Measurements from ENCODE around the gene IFT57. TPM values are rescaled to one million over a fixed set of nuclear protein-coding genes. Genes with fewer than 3 reads are reported as not detected.

The IFT57 gene
- total and polyA plus RNA-seq, 10 of the 15 experiments (the other 5 are each of a cell fraction or from before 2014, with no cell fraction given): 1.8 to 25.0 (median 7.5) TPM

DNA sequence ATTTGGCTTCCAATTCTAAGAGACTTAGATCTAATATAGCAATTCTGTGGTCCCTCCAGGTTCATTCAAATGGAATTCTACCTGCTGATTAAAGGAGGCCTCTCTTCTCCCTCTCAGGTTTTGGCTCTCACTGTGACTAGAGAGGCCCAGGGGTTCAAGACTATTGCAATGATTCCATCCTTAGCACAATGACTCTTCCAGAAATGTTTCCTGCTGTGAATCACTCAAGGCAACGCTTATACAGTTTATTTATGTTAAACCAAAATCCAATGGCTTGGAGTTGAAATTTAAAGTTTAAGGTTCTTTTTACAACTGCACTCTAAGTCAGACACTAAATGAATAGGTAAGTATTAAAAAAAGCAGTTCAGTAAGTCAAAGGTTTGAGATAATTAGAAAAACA lies 39.9 kb downstream of the IFT57 start:
- TF ChIP-seq SUZ12 (IDR thresholded peaks at IDR 0.05; ENCODE audit: unreplicated experiment): no peak
- TF ChIP-seq POLR2AphosphoS2 (IDR thresholded peaks at IDR 0.05; ENCODE audit: low read depth, low read length): no peak
- TF ChIP-seq, protein P1, sequence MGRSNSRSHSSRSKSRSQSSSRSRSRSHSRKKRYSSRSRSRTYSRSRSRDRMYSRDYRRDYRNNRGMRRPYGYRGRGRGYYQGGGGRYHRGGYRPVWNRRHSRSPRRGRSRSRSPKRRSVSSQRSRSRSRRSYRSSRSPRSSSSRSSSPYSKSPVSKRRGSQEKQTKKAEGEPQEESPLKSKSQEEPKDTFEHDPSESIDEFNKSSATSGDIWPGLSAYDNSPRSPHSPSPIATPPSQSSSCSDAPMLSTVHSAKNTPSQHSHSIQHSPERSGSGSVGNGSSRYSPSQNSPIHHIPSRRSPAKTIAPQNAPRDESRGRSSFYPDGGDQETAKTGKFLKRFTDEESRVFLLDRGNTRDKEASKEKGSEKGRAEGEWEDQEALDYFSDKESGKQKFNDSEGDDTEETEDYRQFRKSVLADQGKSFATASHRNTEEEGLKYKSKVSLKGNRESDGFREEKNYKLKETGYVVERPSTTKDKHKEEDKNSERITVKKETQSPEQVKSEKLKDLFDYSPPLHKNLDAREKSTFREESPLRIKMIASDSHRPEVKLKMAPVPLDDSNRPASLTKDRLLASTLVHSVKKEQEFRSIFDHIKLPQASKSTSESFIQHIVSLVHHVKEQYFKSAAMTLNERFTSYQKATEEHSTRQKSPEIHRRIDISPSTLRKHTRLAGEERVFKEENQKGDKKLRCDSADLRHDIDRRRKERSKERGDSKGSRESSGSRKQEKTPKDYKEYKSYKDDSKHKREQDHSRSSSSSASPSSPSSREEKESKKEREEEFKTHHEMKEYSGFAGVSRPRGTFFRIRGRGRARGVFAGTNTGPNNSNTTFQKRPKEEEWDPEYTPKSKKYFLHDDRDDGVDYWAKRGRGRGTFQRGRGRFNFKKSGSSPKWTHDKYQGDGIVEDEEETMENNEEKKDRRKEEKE (IDR thresholded peaks at IDR 0.05): no peak
- H2AFZ ChIP-seq (ENCODE audit: control insufficient read depth, low read depth, low read length): no peak overlapping the region
- H3K4me1 ChIP-seq (ENCODE audit: control insufficient read depth, insufficient read depth, low read length): no peaks in the 10 kb centered on the region
- POLR2A ChIA-PET: no interaction called here
- H3K9me3 ChIP-seq (replicated peaks; ENCODE audit: control insufficient read depth, insufficient read depth, low read length): peaks cover 2% of the 10 kb centered on the region; the same call in 2 of the 3 replicates
- H3K27me3 ChIP-seq (replicated peaks in 1 of 2; ENCODE audit: control insufficient read depth in 2 of 2, insufficient read depth in 2 of 2, low read length in 1 of 2): no peaks in the 10 kb centered on the region
- SMC1A ChIA-PET (ENCODE audit: uncharacterized antibody, unreplicated experiment): no interaction called here
- CTCF ChIA-PET: no interaction called here
- no peak overlapping the region for H3K4me3 ChIP-seq
- WGBS (ENCODE audit: insufficient coverage, insufficient replicate concordance, low lambda C conversion rate, missing lambda C conversion rate): 48% methylated on average over 1 of the region's 1 CpG
- in situ Hi-C loops (cut with MboI) (no loop called here), intact Hi-C loops (cut with micrococcal nuclease; ENCODE audit: unreplicated experiment) (no loop called here)
- H4K20me1 ChIP-seq (ENCODE audit: control insufficient read depth, insufficient read depth): no peaks in the 10 kb centered on the region
- H3K4me2 ChIP-seq (ENCODE audit: control insufficient read depth, insufficient read depth): no peak overlapping the region
- H3K36me3 ChIP-seq (ENCODE audit: control insufficient read depth in 2 of 2, insufficient read depth in 2 of 2, low read length in 1 of 2): no peaks in the 10 kb centered on the region
- no peaks in the 10 kb centered on the region for H3K79me2 ChIP-seq (ENCODE audit: control insufficient read depth, insufficient read depth, low read length)
- no peak overlapping the region for H3K9ac ChIP-seq (ENCODE audit: control insufficient read depth, insufficient read depth, low read length)
- DNase-seq (ENCODE audit: low read depth, low spot score) (no peak), ATAC-seq (no peak), FAIRE-seq (no peak)
- RAD21 ChIA-PET (ENCODE audit: unreplicated experiment): no interaction called here
- BruUV-seq (replicated peaks): no TSS peak
- H3K27ac ChIP-seq (ENCODE audit: control insufficient read depth, insufficient read depth): no peak overlapping the region

DNA sequence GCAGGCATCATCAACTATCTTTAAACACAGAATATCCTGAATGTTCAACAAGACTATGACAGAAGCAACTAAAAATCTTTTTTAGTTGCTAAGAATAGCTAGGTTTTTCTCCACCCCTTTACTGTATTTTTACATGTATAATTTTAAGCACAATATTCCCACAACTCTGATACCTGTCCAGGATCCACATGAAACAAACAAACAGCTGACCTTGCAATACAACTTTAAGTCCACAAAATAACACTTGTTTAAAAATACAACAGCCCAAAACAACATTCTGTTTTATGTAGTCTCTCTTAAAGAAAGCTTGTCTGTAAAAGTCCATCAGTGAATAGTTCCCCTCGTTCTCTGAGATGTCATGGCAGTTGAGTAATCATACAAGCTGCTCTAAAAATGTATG lies 41.1 kb downstream of the IFT57 start:
- no peak overlapping the region for H3K27ac ChIP-seq (ENCODE audit: control insufficient read depth, insufficient read depth)
- FAIRE-seq (no peak), DNase-seq (ENCODE audit: low read depth, low spot score) (no peak), ATAC-seq (no peak)
- no peaks in the 10 kb centered on the region for H4K20me1 ChIP-seq (ENCODE audit: control insufficient read depth, insufficient read depth)
- H3K4me1 ChIP-seq (ENCODE audit: control insufficient read depth, insufficient read depth, low read length): no peaks in the 10 kb centered on the region
- WGBS (ENCODE audit: insufficient coverage, insufficient replicate concordance, low lambda C conversion rate, missing lambda C conversion rate): 100% methylated on average over 1 of the region's 1 CpG
- peaks cover 2% of the 10 kb centered on the region; the same call in 1 of the 3 replicates for H3K9me3 ChIP-seq (replicated peaks; ENCODE audit: control insufficient read depth, insufficient read depth, low read length)
- CTCF ChIA-PET: interaction anchor here (0.7 to 1.4 kb wide), 2 partner anchors 224 to 243 kb away, joined by 3 read pairs; no protein-coding TSS in a partner anchor
- POLR2A ChIA-PET: no interaction called here
- no peak overlapping the region for H2AFZ ChIP-seq (ENCODE audit: control insufficient read depth, low read depth, low read length)
- SMC1A ChIA-PET (ENCODE audit: uncharacterized antibody, unreplicated experiment): interaction anchor here (0.9 to 1.1 kb wide), 3 partner anchors 9 to 24 kb away, joined by 3 to 4 read pairs (median 4); no protein-coding TSS in a partner anchor
- H3K79me2 ChIP-seq (ENCODE audit: control insufficient read depth, insufficient read depth, low read length): no peaks in the 10 kb centered on the region
- RAD21 ChIA-PET (ENCODE audit: unreplicated experiment): interaction anchor here (0.9 kb wide), 1 partner anchor 29 kb away, joined by 3 read pairs; no protein-coding TSS in a partner anchor
- no peaks in the 10 kb centered on the region for H3K36me3 ChIP-seq (ENCODE audit: control insufficient read depth in 2 of 2, insufficient read depth in 2 of 2, low read length in 1 of 2)
- H3K27me3 ChIP-seq (replicated peaks in 1 of 2; ENCODE audit: control insufficient read depth in 2 of 2, insufficient read depth in 2 of 2, low read length in 1 of 2): no peaks in the 10 kb centered on the region
- H3K4me2 ChIP-seq (ENCODE audit: control insufficient read depth, insufficient read depth): no peak overlapping the region
- in situ Hi-C loops (cut with MboI) (no loop called here), intact Hi-C loops (cut with micrococcal nuclease; ENCODE audit: unreplicated experiment) (no loop called here)
- no TSS peak for BruUV-seq (replicated peaks)
- H3K4me3 ChIP-seq: no peak overlapping the region
- no peak overlapping the region for H3K9ac ChIP-seq (ENCODE audit: control insufficient read depth, insufficient read depth, low read length)
- TF ChIP-seq YY1 (IDR thresholded peaks at IDR 0.05; ENCODE audit: low read depth, low read length): no peak
- no peak for TF ChIP-seq MYB (IDR thresholded peaks at IDR 0.05; ENCODE audit: borderline replicate concordance, low read depth, low read length)
- TF ChIP-seq, protein P2, sequence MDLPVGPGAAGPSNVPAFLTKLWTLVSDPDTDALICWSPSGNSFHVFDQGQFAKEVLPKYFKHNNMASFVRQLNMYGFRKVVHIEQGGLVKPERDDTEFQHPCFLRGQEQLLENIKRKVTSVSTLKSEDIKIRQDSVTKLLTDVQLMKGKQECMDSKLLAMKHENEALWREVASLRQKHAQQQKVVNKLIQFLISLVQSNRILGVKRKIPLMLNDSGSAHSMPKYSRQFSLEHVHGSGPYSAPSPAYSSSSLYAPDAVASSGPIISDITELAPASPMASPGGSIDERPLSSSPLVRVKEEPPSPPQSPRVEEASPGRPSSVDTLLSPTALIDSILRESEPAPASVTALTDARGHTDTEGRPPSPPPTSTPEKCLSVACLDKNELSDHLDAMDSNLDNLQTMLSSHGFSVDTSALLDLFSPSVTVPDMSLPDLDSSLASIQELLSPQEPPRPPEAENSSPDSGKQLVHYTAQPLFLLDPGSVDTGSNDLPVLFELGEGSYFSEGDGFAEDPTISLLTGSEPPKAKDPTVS (IDR thresholded peaks at IDR 0.05; ENCODE audit: low read depth, low read length): no peak
- TF ChIP-seq POLR2AphosphoS2 (IDR thresholded peaks at IDR 0.05; ENCODE audit: low read depth, low read length): no peak
- TF ChIP-seq, protein P3, sequence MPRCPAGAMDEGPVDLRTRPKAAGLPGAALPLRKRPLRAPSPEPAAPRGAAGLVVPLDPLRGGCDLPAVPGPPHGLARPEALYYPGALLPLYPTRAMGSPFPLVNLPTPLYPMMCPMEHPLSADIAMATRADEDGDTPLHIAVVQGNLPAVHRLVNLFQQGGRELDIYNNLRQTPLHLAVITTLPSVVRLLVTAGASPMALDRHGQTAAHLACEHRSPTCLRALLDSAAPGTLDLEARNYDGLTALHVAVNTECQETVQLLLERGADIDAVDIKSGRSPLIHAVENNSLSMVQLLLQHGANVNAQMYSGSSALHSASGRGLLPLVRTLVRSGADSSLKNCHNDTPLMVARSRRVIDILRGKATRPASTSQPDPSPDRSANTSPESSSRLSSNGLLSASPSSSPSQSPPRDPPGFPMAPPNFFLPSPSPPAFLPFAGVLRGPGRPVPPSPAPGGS (IDR thresholded peaks at IDR 0.05; ENCODE audit: borderline replicate concordance, insufficient read depth, low read depth, low read length, poor library complexity, severe bottlenecking): no peak
- no peak for TF ChIP-seq NFYA (IDR thresholded peaks at IDR 0.05; ENCODE audit: borderline replicate concordance, low read depth, low read length)
- no peak for TF ChIP-seq PKNOX1 (IDR thresholded peaks at IDR 0.05)
- no peak for TF ChIP-seq MTA2 (IDR thresholded peaks at IDR 0.05; ENCODE audit: low read depth)
